Activated CD8-positive, alpha-beta memory T cell treated with anti-CD3 and anti-CD28 coated beads, Interleukin-2, amount 10 ng/mL, durations not matched to agents 7 days and 5 days (primary cell): ENCODE measurements around the gene HLCS. TPM values are rescaled to one million over a fixed set of nuclear protein-coding genes. Genes with fewer than 3 reads are reported as not detected.

ENCODE experiments used
- ATAC-seq: fragments of 150-1000 bp; cut with Tn5 transposase; one replicate; pipeline ENCODE4 v1.10.0; 2021; ENCODE audit warnings: moderate library complexity
- CTCF ChIA-PET: fragments of 350-600 bp; sonication (Branson Sonifier 250); formaldehyde crosslinking; loops from one replicate; lab custom pipeline; 2021; ENCODE audit warnings: antibody characterized with exemption; lab: Charles Lee
- DNase-seq: peaks from one replicate; pipeline ENCODE4 v3.0.0-alpha.2; 2020
- H3K27ac Mint-ChIP-seq: one replicate; pipeline ENCODE4 v1.8.0; 2021; ENCODE audit warnings: mild to moderate bottlenecking, mixed read lengths
- H3K27me3 Mint-ChIP-seq: one replicate; pipeline ENCODE4 v1.8.0; 2021; ENCODE audit warnings: mixed read lengths
- H3K36me3 Mint-ChIP-seq: one replicate; pipeline ENCODE4 v1.8.0; 2021; ENCODE audit warnings: mild to moderate bottlenecking, mixed read lengths
- H3K4me1 Mint-ChIP-seq: one replicate; pipeline ENCODE4 v1.8.0; 2021; ENCODE audit warnings: mixed read lengths
- H3K4me3 Mint-ChIP-seq: one replicate; pipeline ENCODE4 v1.8.0; 2021; ENCODE audit warnings: mild to moderate bottlenecking, moderate library complexity, mixed read lengths
- H3K9me3 Mint-ChIP-seq: one replicate; pipeline ENCODE4 v1.8.0; 2022; ENCODE audit warnings: low read depth, mixed read lengths
- total RNA-seq, 2 experiments: library from RNA; stranded (reverse); gene quantifications; one replicate each; pipeline ENCODE4 v1.2.3, GENCODE V29; 2021

HLCS gene
- total RNA-seq, 2 experiments from 2014 or later, result 14.2 to 16.2 TPM

- Mint-ChIP-seq H3K9me3 (no peaks in the 10 kb centered on the region), H3K27me3 (no peaks in the 10 kb centered on the region), H3K27ac (no peak overlapping the region), H3K36me3 (peaks cover 13% of the 10 kb centered on the region), H3K4me3 (no peak overlapping the region), H3K4me1 (no peaks in the 10 kb centered on the region)
- ATAC-seq, result no peak
- CTCF ChIA-PET, result no interaction called here
- DNase-seq, result no peak
Observed at GRCh38 chr21:36891121-36891520, 75.3 kb downstream of the HLCS start.

GRCh38 chr21:36890086-36890485 lies 76.4 kb downstream of the HLCS start:
- no peak for ATAC-seq
- Mint-ChIP-seq H3K27ac (no peak overlapping the region), H3K36me3 (peaks cover 14% of the 10 kb centered on the region), H3K4me1 (no peaks in the 10 kb centered on the region), H3K4me3 (no peak overlapping the region), H3K27me3 (no peaks in the 10 kb centered on the region), H3K9me3 (no peaks in the 10 kb centered on the region)
- CTCF ChIA-PET, result no interaction called here
- no peak for DNase-seq

- CTCF ChIA-PET, result no interaction called here
- Mint-ChIP-seq H3K27ac (no peak overlapping the region), H3K36me3 (peaks cover 18% of the 10 kb centered on the region), H3K27me3 (no peaks in the 10 kb centered on the region), H3K4me3 (no peak overlapping the region), H3K4me1 (no peaks in the 10 kb centered on the region), H3K9me3 (no peaks in the 10 kb centered on the region)
- no peak for ATAC-seq
- no peak for DNase-seq
Observed at GRCh38 chr21:36889401-36889800, 77.1 kb downstream of the HLCS start.

- no peaks in the 10 kb centered on the region for H3K27me3 Mint-ChIP-seq
- no peak overlapping the region for H3K4me3 Mint-ChIP-seq
- CTCF ChIA-PET, result no interaction called here
Observed at GRCh38 chr21:36888466-36888865, 78.0 kb downstream of the HLCS start.

GRCh38 chr21:36887963-36888362 lies 78.5 kb downstream of the HLCS start:
- Mint-ChIP-seq H3K4me1 (no peaks in the 10 kb centered on the region), H3K27ac (no peak overlapping the region), H3K9me3 (peaks cover 8% of the 10 kb centered on the region), H3K36me3 (peaks cover 27% of the 10 kb centered on the region), H3K27me3 (no peaks in the 10 kb centered on the region), H3K4me3 (no peak overlapping the region)
- no peak for ATAC-seq
- CTCF ChIA-PET, result interaction anchor here (0.6 kb wide), 1 partner anchor 60 kb away, joined by 3 read pairs; no protein-coding TSS in a partner anchor
- no peak for DNase-seq

More at GRCh38 chr21:36888466-36888865, 78.0 kb downstream of the HLCS start:
- Mint-ChIP-seq H3K9me3 (peaks cover 6% of the 10 kb centered on the region), H3K36me3 (peaks cover 26% of the 10 kb centered on the region), H3K27ac (no peak overlapping the region), H3K4me1 (no peaks in the 10 kb centered on the region)
- no peak for ATAC-seq
- no peak for DNase-seq

GRCh38 chr21:36883532-36884486 lies 82.7 kb downstream of the HLCS start:
- ATAC-seq, result no peak
- H3K27ac Mint-ChIP-seq, result no peak overlapping the region
- peaks cover 13% of the 10 kb centered on the region for H3K9me3 Mint-ChIP-seq
- no peaks in the 10 kb centered on the region for H3K27me3 Mint-ChIP-seq
- H3K36me3 Mint-ChIP-seq, result peaks cover 35% of the 10 kb centered on the region
- CTCF ChIA-PET, result no interaction called here
- no peaks in the 10 kb centered on the region for H3K4me1 Mint-ChIP-seq
- no peak for DNase-seq
- H3K4me3 Mint-ChIP-seq, result no peak overlapping the region

- H3K36me3 Mint-ChIP-seq, result peaks cover 39% of the 10 kb centered on the region
Observed at GRCh38 chr21:36882776-36883175, 83.7 kb downstream of the HLCS start.

GRCh38 chr21:36881228-36881627 lies 85.2 kb downstream of the HLCS start:
- H3K36me3 Mint-ChIP-seq, result peaks cover 40% of the 10 kb centered on the region
- CTCF ChIA-PET, result interaction anchor here (1.5 kb wide), 1 partner anchor 456 kb away, joined by 4 read pairs; no protein-coding TSS in a partner anchor
- peaks cover 13% of the 10 kb centered on the region for H3K9me3 Mint-ChIP-seq
- H3K4me1 Mint-ChIP-seq, result no peaks in the 10 kb centered on the region
- no peak overlapping the region for H3K27ac Mint-ChIP-seq
- no peak overlapping the region for H3K4me3 Mint-ChIP-seq
- DNase-seq, result no peak
- H3K27me3 Mint-ChIP-seq, result no peaks in the 10 kb centered on the region
- ATAC-seq, result no peak

More at GRCh38 chr21:36882776-36883175, 83.7 kb downstream of the HLCS start:
- no peaks in the 10 kb centered on the region for H3K27me3 Mint-ChIP-seq
- H3K4me3 Mint-ChIP-seq, result no peak overlapping the region
- ATAC-seq (no peak), DNase-seq (no peak)
- no peak overlapping the region for H3K27ac Mint-ChIP-seq
- CTCF ChIA-PET, result no interaction called here
- H3K4me1 Mint-ChIP-seq, result no peaks in the 10 kb centered on the region
- peaks cover 13% of the 10 kb centered on the region for H3K9me3 Mint-ChIP-seq

- DNase-seq (no peak), ATAC-seq (no peak)
- CTCF ChIA-PET, result interaction anchor here (1.5 kb wide), 1 partner anchor 455 kb away, joined by 4 read pairs; no protein-coding TSS in a partner anchor
- peaks cover 13% of the 10 kb centered on the region for H3K9me3 Mint-ChIP-seq
- no peak overlapping the region for H3K4me3 Mint-ChIP-seq
- H3K27ac Mint-ChIP-seq, result no peak overlapping the region
- peaks cover 34% of the 10 kb centered on the region for H3K36me3 Mint-ChIP-seq
- H3K4me1 Mint-ChIP-seq, result no peaks in the 10 kb centered on the region
- H3K27me3 Mint-ChIP-seq, result no peaks in the 10 kb centered on the region
Observed at GRCh38 chr21:36879827-36880226, 86.6 kb downstream of the HLCS start.

- Mint-ChIP-seq H3K27me3 (no peaks in the 10 kb centered on the region), H3K36me3 (peaks cover 17% of the 10 kb centered on the region), H3K27ac (no peak overlapping the region), H3K9me3 (peaks cover 3% of the 10 kb centered on the region), H3K4me1 (no peaks in the 10 kb centered on the region), H3K4me3 (no peak overlapping the region)
- no peak for ATAC-seq
- DNase-seq, result no peak
- CTCF ChIA-PET, result no interaction called here
Observed at GRCh38 chr21:36877741-36878140, 88.7 kb downstream of the HLCS start.

- H3K4me1 Mint-ChIP-seq, result no peaks in the 10 kb centered on the region
- no peak for DNase-seq
- H3K9me3 Mint-ChIP-seq, result no peaks in the 10 kb centered on the region
- no peaks in the 10 kb centered on the region for H3K27me3 Mint-ChIP-seq
- H3K4me3 Mint-ChIP-seq, result no peak overlapping the region
- no peak for ATAC-seq
- H3K36me3 Mint-ChIP-seq, result peaks cover 11% of the 10 kb centered on the region
- CTCF ChIA-PET, result no interaction called here
- no peak overlapping the region for H3K27ac Mint-ChIP-seq
Observed at GRCh38 chr21:36874665-36875064, 91.8 kb downstream of the HLCS start.

GRCh38 chr21:36873513-36873912 lies 93.0 kb downstream of the HLCS start:
- no peaks in the 10 kb centered on the region for H3K4me1 Mint-ChIP-seq
- no peak overlapping the region for H3K4me3 Mint-ChIP-seq
- ATAC-seq (no peak), DNase-seq (no peak)
- H3K27ac Mint-ChIP-seq, result no peak overlapping the region
- no peaks in the 10 kb centered on the region for H3K9me3 Mint-ChIP-seq
- CTCF ChIA-PET, result no interaction called here
- H3K36me3 Mint-ChIP-seq, result peaks cover 11% of the 10 kb centered on the region
- no peaks in the 10 kb centered on the region for H3K27me3 Mint-ChIP-seq

GRCh38 chr21:36867291-36867905 lies 99.1 kb downstream of the HLCS start:
- Mint-ChIP-seq H3K4me1 (peaks cover 7% of the 10 kb centered on the region), H3K9me3 (no peaks in the 10 kb centered on the region), H3K4me3 (no peak overlapping the region), H3K27me3 (no peaks in the 10 kb centered on the region), H3K27ac (no peak overlapping the region), H3K36me3 (no peaks in the 10 kb centered on the region)
- DNase-seq (no peak), ATAC-seq (no peak)
- CTCF ChIA-PET, result interaction anchor here (1.6 kb wide), 1 partner anchor 13 kb away, joined by 4 read pairs; no protein-coding TSS in a partner anchor
